GM19455 (cell line): Measurements from ENCODE around the gene HEPACAM2.

Experiments
- ATAC-seq: cut with Tn5 transposase; IDR thresholded peaks from one replicate; pipeline ENCODE4 v1.9.1; 2021; ENCODE audit not compliant: unreplicated experiment

The HEPACAM2 gene

DNA sequence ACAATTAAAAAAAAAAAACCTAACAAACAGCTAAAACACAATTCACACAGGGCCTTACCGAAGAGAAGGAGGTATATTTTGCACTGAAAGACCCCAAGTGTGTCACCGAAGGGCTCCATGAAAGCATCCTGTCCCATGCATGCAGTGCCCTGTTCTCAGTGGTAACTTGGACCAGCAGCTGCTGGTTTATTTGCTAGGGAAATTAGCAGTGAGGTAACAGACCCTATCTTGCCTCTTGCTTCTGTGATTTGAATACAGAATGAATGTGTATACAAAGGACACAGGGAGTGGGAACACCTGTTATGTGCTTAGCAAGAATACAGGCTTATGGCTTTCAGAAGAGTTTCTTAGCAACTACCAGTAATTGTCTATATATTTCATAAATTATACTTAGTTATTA is at the start of gene HEPACAM2:
TSS of gene HEPACAM2 (minus strand) at position 160 of the 400 bp plus-strand sequence.
- no peak for ATAC-seq

GRCh38 chr7:93265220-93265619 is 39.0 kb upstream of the HEPACAM2 start:
- ATAC-seq = no peak

GRCh38 chr7:93262535-93262934 is 36.3 kb upstream of the HEPACAM2 start:
- no peak for ATAC-seq

- no peak for ATAC-seq
Measured at GRCh38 chr7:93258661-93259060, 32.4 kb upstream of the HEPACAM2 start.

DNA sequence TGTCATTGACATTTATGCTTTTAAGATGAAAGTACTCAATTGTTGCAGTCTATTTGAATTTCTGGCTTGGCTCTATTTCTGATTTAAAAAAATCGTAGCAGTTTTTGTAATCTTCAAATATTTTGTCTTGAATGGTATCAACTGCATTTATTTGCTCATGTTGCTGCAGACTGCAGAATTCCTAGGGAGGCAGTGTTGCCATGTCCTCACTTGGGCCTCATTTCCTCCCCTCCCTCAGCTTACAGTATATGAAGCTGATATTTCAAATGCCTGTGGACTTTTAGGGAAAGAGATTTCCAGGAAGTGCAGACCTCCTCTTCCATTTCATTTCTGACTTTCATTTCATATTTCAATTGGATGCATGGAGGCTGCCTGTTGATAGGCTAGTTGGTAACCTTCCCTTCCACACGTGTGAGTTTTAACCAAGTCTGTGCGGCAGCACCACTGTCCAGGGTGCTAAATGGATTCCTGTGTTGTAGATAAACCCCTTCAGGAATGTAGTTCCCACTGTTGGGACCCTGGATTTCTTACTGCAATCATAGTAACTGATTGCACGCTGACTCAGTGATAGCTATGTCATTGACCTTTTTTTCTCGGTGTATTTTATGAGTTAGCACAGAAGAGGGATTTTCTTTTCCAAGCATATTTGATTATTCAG is 23.4 kb upstream of the HEPACAM2 start:
- ATAC-seq = no peak

GRCh38 chr7:93245525-93246432 is 19.5 kb upstream of the HEPACAM2 start:
- no peak for ATAC-seq

GRCh38 chr7:93242106-93242505 is 15.8 kb upstream of the HEPACAM2 start:
- no peak for ATAC-seq

DNA sequence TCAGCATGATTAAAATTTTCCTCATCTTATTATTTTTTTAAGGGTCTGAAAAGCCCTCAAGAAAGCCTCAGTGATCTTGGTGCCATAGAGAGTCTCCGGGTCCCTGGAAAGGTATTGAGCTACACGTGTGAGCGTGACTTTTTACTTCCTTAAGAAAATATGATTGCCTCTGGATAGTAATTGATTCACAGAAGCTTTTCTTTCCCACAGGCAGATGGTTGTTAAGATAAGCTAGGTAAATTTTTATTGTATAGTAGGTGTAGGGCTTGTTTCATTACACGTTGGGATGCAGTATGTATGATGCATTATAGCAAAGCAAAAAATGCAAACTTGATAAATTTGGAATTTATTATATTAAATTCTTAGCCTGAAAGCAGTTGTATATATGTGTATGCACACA is 13.6 kb upstream of the HEPACAM2 start:
- ATAC-seq = no peak

- no peak for ATAC-seq
Measured at GRCh38 chr7:93238748-93239147, 12.5 kb upstream of the HEPACAM2 start.

DNA sequence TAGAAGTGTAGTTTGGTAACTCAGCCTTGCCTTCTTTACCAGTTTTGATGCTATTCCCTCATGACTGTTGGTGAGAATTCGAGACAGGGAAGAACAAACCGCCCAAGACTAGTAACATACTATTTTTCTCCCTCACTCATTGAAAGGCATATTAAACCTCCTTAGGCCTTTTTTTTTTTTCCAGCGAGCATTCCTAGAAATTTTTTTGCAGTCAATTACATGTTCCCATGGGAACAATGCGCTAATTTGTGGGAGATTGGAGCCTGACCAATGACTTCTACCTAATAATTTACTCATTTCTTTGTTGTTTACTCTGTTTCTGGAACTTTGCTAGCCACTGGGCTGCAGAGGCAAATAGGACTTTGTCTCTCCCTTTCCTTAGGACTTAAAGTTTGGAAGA is 11.9 kb upstream of the HEPACAM2 start:
- no peak for ATAC-seq

DNA sequence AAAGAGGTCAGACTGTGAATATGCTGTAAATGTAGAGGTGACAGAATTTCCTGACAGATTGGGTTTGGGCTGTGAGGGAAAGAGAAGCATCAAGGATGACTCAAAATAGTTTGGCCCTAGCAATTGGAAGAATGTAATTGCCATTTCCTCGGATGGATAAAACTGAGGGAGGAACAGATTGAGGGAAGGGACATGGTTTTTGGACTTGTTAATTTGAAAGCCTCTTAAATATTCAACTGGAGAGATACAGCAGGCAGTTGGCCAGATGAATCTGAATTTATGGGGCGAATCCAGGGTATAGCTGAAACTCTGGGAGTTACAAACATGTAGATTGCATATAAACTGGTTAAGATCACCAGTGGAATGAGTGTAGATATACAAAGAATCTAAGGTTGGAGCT is 9.3 kb upstream of the HEPACAM2 start:
- no peak for ATAC-seq

GRCh38 chr7:93232673-93233018 is 6.4 kb upstream of the HEPACAM2 start:
- ATAC-seq = peak; percentile 10

GRCh38 chr7:93231799-93232672 is 5.8 kb upstream of the HEPACAM2 start, which contains the start of gene VPS50:
Gene VPS50 (plus strand): TSS chr7:93232366. CDS start chr7:93232468, 102 bp downstream.
- peak; percentile 99 for ATAC-seq

- no peak for ATAC-seq
Measured at GRCh38 chr7:93231259-93231658, 5.0 kb upstream of the HEPACAM2 start.

DNA sequence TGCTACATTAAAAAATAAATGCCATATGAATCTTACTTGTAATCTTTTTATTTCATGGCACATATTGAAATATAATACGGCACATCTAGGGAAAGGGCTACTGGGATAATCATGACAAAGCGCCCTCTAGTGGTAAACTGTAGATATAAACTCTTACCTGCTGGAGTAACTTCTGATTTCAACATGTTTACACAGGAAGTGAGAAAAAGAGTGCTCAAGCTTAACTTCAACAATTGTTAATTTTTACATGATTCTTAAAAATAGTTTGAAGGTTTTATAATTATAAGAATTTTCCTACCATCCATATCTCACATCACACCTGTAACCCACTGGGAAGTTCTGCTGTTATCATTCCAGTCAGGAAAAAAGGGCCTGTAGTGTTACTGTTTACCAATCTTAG is 2.0 kb upstream of the HEPACAM2 start:
- ATAC-seq = no peak

- ATAC-seq = no peak
Measured at GRCh38 chr7:93219868-93220267, 6.4 kb downstream of the HEPACAM2 start.

DNA sequence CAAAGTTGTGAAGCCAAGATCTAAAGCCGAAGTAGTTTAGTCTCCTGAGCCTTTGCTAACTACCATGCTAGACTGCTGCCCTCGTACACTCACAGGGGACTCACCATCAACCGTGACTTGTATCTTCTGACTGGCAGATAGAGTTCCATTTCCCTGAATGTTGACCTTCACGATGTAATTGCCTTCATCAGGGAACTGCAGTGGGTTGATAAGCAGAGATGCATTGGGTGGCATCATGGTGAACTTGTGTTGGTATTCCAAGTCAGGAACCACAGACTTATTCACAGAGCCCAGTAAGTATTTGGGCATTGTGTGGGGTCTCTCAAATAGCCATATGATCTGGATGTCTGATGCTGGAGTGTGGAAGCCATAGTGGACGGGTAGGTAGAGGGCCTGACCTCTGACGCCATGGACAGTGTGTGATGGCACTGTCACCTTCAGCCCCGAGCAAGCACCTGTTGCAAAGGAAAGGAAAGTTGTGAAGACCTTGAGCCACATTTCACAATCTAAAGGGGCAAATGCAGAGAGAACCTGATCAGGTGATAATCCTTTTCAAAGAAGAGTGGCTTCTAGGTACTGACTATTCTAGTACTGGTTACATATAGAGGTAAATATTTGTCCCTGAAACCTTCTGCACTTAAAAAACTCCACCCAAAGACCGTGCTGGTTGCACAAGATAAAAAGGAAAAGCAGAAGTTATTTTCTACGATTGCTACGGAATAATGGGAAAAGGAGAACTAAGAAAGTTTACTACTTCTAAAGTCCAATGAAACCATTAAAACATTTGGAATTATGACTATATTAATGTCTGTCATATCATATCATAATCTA is 7.1 kb downstream of the HEPACAM2 start:
- ATAC-seq = no peak

DNA sequence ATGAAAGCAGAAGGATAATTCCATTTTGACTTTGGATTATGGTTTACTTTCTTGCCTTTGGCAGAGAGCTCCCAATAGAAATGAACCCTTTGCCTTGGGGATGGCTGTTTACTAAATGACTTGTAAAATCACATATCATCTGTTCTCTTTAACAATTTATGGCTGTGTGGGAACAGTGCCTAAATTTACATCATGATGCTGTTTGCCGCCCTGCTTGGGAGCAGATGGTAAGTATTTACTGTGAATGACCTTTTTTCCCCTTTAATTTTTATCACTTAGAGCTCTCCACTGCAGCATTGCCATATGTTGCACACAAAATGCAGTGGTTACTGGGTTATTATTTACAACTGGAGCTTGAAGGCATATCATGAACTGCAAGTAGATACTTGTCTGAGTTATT is 13.4 kb downstream of the HEPACAM2 start:
- ATAC-seq = no peak

DNA sequence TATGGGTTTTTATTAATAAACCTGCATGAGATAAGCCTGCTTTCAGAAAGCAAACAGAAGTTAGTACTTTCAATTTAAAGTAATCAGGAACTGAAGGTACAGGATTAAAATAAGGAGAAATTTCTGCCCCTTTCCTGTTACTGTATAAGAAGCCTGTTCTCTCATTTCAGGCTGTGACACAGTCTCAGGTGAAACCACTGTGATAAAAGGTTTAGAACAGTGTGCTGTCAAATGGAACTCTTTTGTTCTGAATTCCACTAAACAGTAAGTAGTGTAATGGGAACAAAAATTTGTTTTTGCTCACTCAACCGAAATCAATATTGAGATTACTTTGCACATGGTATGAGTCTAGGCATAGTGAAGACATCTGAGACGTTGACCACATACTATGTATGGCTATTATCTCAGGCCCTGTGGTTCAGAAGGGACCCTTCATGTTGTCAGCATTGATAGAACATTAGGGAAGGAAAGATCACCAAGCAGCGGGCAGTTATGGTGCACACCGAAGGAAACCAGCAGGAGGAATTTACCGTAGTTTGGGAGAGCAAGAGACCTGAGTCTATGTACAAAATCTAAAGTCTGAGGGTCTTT is 14.9 kb downstream of the HEPACAM2 start:
- ATAC-seq = no peak

DNA sequence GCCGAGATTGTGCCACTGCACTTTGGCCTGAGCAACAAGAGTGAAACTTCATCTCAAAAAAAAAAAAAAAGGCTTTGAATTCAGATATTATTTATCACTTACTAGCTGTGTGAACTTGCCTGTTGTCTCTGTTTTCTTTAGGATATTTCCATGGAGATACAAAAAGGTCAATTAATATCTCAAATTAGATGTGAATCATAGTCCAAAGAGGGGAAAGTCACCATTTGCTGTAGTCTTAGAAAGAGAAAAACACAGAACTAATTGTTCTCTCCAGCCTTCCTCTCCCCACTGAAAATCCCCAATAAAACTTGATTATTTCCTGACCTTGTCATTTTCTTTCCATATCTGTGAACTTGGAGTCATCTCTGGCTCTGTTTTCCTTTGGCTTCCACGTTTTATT is 21.2 kb downstream of the HEPACAM2 start:
- ATAC-seq = no peak
